T47D (cell line): ENCODE measurements around the gene WIZ.
A peak's percentile ranks its signal among the peaks of the same experiment; 100 is the strongest.

Experiments used
- DNase-seq, 2 experiments: peaks; one replicate each; pipeline versions ENCODE4 v3.0.0 to v3.0.0-alpha.2; 2011 to 2012; ENCODE audit warnings: low read depth in 1 of 2, low spot score in 1 of 2
- JUND ChIP-seq: IDR thresholded peaks from 2 replicates; pipeline ENCODE4 v1.6.1; 2012; ENCODE audit warnings: low read depth
- in situ Hi-C: cut with HindIII; loops from 2 replicates; pipeline ENCODE4 v1.10.0; 2016; ENCODE audit warnings: low sequenced_read_pairs, low pct_unique_long_range_greater_than_20kb

The WIZ gene

DNA sequence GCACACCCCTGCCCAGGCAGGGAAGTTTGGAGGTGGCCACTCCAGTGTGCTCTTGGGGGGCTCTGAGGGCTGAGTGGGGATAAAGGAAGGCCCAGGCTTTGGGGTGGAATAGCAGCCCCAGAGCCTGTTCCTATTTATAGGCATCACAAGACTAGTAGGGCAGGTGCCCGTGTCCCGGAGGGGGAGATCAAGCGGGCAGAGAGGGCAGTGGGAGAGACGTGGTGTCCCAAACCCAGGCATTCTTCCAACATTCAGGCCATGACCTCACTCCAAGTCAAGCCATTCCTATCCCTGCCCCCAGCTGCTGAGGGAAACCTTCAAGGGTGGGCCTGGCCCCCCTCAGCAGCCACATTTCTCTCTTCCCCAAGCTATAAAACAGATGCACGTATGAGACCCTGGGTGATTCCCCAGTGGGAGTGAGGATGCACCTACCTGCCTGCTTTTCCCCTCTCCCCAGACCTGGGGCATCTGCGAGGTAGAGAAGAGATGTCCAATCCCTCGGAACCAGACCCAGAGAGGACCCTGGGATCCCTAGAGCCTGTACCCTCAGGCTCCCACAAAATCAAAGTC is 3.9 kb downstream of the WIZ start:
- in situ Hi-C loops, result no loop called here
- DNase-seq, result no peak
- TF ChIP-seq JUND, result no peak

DNA sequence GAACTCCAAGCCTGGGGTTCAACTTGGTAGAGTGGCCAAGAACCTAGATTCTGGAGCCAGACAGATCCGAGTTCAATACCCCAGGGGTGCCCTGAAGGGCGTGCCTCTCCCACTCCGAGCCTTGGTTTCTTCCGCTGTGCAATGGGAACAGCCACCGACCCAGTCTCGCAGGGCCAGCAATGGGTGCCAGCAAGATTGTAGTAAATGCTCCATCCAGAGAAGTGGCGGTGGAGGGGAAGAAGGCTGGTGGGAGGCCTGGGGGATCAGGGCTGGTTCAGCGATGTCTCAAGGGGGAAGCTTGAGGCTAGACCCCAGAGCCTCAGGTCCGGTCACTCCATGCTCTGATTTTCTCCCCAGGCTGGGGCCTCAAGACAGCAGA is 4.5 kb downstream of the WIZ start:
- in situ Hi-C loops, result no loop called here
- no peak for TF ChIP-seq JUND
- no peak for DNase-seq

DNA sequence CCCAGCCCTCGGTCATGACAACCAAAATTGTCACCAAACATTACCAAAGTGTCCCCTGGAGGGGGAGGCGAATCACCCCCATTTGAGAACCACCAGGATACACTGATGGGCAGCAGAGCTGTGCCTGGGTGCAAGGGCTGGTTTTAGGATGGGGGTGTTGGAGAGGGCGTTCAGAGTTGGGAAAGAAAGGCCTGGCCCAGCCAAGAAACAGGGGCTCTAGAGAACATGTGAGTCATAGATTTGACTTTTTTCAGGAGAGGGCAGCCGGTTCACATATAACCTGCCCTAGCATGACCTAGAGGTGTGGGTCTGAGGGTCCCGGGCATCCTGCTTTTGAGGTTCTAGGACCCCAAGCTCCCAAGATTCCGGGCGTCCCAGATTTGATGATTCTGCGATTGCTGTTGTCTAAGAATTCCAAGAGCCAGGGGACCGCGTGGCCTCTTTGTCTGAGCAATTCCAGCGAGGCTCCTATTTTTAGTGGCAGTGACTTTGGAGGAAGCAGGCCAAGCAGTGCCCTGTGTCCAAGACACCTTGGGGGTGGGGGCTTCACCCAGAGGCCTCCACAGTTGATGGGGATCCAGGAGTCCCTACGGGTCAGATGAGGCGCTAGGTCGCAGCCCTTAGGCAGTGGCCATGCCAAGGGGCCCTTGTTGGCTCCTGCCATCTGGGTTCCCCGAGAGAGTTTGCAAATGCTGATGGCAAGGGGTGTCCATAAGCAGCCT is 5.1 kb downstream of the WIZ start:
- DNase-seq, result no peak
- TF ChIP-seq JUND, result no peak
- in situ Hi-C loops, result no loop called here

DNA sequence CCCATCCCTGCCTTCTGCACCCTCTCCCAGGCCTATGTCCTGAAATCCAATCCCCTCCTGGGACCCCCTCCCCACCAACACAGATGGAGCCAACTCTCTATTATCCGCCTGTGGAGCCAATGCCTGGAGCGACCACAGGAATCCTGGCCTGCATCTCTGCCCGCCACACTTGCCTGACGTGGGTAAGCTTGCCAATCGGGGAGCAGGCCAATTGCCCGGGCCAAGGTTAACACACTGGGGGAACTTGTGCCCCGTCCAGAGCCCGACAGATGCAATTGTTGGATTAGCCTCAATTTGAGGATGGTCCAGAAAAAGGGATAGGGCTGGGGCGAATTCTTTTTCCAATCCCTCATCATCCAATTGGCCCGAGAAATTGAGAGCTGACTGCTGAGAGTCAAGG is 5.9 kb downstream of the WIZ start:
- no peak for DNase-seq
- TF ChIP-seq JUND, result no peak
- in situ Hi-C loops, result no loop called here

DNA sequence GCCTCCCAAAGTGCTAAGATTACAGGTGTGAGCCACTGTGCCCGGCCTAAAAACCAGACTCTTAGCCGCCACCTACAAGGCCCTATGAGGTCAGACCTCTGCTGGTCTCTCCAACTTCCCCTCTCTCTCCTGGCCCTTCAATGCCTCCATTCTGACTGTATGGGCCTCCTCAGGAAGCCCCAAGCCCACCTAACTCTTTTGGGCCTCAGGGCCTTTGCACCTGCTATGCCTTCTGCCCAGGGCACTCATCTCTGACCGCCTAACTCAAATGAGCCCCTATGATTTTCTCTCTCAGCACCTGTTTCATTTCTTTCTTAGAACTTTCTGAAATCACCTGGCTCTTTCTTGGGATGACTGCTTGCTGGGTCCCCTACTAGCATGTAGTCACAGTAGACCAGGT is 6.4 kb downstream of the WIZ start:
- no peak for DNase-seq
- in situ Hi-C loops, result no loop called here
- TF ChIP-seq JUND, result no peak

DNA sequence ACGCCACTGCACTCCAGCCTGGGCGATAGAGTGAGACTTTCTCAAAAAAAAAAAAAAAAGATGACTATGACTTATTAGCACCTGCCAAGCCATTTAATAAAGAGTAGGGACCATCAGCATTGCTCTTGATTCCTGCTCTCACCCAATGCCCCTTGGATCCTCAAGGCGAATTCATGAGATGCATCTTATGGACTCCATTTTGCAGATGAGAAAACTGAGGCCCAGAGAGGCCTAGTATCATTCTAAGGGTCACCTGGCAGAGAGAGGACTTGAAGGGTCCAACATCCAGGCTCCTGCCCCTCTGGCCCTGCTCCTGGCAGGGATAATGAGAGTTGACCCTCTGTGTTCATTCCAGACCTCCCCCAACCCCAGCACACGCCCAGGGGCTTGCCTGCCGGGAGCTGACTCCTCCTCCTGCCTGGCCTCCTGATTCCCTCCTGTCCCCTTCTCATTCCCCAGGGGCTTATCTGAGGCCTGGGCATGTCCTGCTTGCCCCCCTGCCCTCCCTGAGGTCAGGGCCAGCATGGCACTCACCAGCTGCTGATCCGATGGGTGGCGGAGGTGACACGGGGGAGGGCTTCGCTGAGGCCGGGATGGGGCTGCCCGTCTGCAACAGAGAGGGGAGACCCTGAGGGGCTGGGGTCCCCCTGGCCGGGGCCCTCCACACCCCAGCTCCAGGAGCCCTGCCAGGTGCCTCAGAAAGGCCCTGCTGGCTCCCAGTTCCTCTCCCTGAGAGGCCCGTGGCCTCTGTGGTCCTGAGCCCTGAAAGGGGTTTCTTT is 7.4 kb downstream of the WIZ start:
- DNase-seq, result no peak
- TF ChIP-seq JUND, result no peak
- in situ Hi-C loops, result no loop called here

DNA sequence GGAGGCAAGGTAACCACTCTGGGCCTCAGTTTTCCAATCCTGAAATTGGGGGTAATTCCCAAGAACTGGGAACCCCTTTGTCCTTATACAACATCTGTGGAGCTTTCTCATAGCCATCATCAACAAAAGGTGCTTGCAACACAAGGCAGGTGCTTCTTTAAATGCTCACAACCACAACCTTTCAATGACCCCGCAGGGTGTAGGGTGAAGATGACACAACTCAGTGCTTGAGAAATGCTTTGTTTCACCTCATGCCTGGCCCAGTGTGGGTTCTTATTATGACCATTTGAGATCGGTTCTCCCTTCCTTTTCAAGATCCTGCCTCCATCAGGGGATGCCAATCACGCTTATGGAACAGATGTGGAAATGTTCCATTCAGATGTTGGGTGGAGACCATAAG is 8.4 kb downstream of the WIZ start:
- peak in 1 of 2 experiments; percentile 24 for DNase-seq
- in situ Hi-C loops, result no loop called here
- TF ChIP-seq JUND, result no peak

DNA sequence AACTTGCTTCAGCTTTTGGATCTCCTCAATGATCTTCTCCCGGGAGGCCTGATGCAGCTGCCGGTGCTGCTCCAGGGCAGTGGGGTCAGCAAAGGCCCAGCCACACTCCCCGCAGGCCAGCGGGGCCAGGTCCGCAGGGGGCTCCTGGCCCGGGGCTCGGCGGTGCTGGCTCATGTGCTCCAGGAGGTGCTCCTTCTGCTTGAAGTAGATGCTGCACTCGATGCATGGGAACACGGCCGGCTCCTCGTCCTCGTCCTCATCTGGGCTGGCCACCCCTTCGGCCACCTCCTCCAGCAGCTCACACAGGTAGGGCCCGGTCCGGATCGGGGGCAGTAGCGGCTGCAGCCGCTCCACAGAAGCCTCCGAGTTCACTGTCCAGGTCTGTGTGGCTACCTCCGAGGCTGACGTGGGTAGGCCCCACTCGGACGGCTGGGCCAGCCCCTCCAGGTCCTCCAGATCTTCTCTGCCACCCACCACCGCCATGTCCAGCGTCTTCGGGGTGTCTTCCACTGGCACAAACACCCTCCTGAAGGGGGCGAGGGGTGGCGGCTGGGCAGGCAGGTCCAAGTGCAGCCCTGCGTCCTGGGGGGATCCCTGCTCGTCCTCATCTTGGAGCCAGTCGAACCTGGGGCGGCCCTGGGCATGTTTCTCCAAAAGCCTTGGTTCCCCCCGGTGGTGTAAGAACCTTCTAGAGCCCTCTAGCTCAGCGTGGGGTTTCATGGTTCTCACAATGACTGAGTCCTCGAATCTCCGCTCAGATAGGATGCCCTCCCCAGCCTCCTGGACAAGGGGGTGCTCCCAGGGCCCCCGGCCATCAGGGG is 9.7 kb downstream of the WIZ start:
- no peak for DNase-seq
- TF ChIP-seq JUND, result no peak
- in situ Hi-C loops, result no loop called here

DNA sequence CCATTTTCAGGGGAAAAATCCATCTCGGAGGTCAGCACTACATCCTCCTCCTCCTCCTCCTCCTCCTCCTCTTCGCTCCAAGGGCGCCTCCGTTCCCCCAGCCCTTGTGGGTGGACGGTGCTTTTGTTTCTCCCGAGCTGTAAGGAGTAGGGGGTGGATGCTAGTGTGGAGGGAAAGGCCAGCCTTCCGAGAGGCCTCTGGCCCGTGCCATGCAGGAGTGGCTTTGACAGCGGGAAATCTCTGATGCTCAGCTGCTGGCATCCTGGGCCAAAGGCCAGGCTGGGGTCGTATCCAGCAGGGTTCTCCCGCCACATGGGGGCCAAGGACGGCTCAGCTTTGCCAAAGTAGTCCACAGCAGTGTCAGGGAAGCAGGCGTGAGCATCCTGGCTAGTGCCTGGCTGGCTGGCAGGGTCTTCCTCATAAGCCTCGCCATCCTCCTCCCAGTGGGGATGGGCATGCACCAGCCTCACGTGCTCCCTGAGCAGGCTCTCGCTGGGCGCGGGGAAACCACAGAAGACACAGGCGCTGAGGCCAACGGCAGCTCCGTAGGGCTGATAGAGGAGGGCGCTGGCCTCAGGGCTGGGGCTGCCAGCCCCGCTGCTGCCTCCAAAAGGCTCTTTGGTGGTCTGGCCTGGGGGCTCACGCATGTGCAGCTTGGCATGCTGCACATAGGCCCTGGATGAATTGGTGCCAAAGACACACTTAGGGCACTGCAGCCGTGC is 10.5 kb downstream of the WIZ start:
- TF ChIP-seq JUND, result no peak
- in situ Hi-C loops, result no loop called here

DNA sequence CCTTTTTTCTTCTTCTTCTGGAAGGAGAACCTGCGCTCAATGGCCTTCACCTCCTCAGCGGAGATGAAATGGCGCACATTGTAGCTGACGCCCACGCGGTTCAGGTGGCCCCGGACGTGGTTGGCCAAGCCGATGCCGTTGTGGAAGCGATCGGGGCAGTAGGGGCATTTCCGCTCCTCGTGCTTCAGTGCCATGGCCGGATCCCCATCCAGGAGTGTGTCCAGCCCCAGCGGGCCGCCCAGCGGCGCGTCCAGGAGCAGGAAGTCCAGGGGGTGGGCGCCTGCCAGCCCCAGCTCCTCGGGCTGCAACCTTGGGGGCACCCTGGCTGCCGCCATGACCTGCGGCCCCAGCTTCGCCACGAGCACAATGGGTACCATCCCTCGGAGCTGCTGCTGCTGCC is 11.2 kb downstream of the WIZ start:
- DNase-seq, result no peak
- no peak for TF ChIP-seq JUND
- in situ Hi-C loops, result no loop called here

More for the DNA sequence above, 10.5 kb downstream of the WIZ start:
- no peak for DNase-seq

DNA sequence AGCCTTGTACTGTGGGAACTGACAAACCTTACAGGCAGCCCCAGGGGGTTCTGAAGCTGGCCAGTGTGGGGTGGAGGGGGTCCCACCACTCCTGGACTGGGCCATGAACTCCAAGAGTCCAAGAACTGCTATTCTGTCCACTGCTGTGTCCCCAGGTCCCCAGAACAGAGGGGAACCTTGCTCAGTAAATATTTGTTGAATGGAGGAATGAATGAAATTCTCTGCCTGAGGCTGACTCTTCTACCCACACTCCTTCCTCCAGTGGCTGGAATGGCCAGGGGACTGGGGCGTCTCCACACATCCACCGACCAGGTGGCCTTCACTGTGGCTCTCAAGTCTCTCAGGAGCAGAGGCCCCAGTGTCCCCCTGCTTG is 11.6 kb downstream of the WIZ start:
- no peak for TF ChIP-seq JUND
- in situ Hi-C loops, result no loop called here

DNA sequence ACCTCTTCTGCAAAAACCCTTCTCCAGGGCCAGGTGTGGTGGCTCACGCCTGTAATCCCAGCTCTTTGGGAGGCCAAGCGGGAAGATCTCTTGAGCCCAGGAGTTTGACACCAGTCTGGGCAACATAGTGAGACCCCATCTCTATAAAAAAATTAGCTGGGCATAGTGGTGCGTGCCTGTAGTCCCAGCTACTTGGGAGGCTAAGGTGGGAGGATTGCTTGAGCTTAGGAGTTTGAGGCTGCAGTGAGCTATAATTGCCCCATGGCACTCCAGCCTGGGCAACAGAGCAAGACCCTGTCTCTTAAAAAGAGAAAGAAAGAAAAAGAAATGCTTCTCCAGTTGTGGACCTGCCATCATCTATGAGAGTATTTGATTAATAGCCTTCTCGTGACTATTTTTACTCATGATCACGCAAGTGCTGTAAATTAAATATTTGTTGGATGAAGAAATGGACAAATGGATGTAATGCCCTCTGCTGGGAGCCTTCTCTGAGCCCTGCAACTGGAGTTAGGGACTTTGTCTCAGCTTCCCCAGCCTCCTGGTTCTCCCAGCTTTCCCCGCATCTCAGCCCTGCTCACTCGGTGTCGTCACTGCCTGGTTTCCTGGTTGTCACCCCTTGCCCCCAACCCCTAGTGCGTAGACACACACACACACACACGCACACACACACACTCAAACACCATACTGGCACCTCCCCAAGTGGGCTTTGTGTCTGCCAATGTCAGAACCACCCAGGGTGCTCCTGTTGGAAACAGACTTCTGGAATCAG is 12.2 kb downstream of the WIZ start:
- TF ChIP-seq JUND, result no peak
- in situ Hi-C loops, result no loop called here
- DNase-seq, result peak; percentile 44 to 84

More for the DNA sequence above, 11.6 kb downstream of the WIZ start:
- peak; percentile 77 to 80 for DNase-seq
